Activated CD4-positive, alpha-beta memory T cell treated with anti-CD3 and anti-CD28 coated beads for 36 hours (primary cell): ENCODE data around the gene MYL6. TPM values are rescaled to one million over a fixed set of nuclear protein-coding genes. Genes with fewer than 3 reads are reported as not detected.
"Not testable (repeated sequence)": the region's sequence is repeated elsewhere in the genome, so short reads cannot be mapped to it uniquely, and the experiment has no call there.

Experiments used
- CTCF ChIA-PET: fragments of 350-600 bp; sonication (Branson Sonifier 250); formaldehyde crosslinking; loops from one replicate; lab custom pipeline; 2021; ENCODE audit warnings: antibody characterized with exemption, inconsistent platforms; lab: Charles Lee
- POLR2A ChIA-PET: fragments of 350-600 bp; sonication (Branson Sonifier 250); formaldehyde crosslinking; loops from one replicate; lab custom pipeline; 2021; ENCODE audit warnings: antibody characterized with exemption; lab: Charles Lee
- DNase-seq: peaks from one replicate; pipeline ENCODE4 v3.0.0-alpha.2; 2020
- H3K27ac Mint-ChIP-seq: one replicate; pipeline ENCODE4 v1.8.0; 2021; ENCODE audit warnings: mixed read lengths
- H3K27me3 Mint-ChIP-seq: one replicate; pipeline ENCODE4 v1.8.0; 2021; ENCODE audit warnings: mixed read lengths
- H3K36me3 Mint-ChIP-seq: one replicate; pipeline ENCODE4 v1.8.0; 2021; ENCODE audit warnings: mixed read lengths
- H3K4me1 Mint-ChIP-seq: one replicate; pipeline ENCODE4 v1.8.0; 2021; ENCODE audit warnings: low read depth, mixed read lengths
- H3K4me3 Mint-ChIP-seq: one replicate; pipeline ENCODE4 v1.8.0; 2021; ENCODE audit warnings: mild to moderate bottlenecking, mixed read lengths
- H3K9me3 Mint-ChIP-seq: one replicate; pipeline ENCODE4 v1.8.0; 2021; ENCODE audit warnings: mixed read lengths
- intact Hi-C: fragments of 100-400 bp; cut with micrococcal nuclease; formaldehyde crosslinking; loops from one replicate; pipeline ENCODE4 v1.15.1; 2023
- total RNA-seq, 2 experiments: library from RNA; stranded (reverse); gene quantifications; one replicate each; pipeline ENCODE4 v1.2.3, GENCODE V29; 2021

Gene MYL6
- total RNA-seq, 2 experiments from 2014 or later = 1,196 to 1,215 TPM

DNA sequence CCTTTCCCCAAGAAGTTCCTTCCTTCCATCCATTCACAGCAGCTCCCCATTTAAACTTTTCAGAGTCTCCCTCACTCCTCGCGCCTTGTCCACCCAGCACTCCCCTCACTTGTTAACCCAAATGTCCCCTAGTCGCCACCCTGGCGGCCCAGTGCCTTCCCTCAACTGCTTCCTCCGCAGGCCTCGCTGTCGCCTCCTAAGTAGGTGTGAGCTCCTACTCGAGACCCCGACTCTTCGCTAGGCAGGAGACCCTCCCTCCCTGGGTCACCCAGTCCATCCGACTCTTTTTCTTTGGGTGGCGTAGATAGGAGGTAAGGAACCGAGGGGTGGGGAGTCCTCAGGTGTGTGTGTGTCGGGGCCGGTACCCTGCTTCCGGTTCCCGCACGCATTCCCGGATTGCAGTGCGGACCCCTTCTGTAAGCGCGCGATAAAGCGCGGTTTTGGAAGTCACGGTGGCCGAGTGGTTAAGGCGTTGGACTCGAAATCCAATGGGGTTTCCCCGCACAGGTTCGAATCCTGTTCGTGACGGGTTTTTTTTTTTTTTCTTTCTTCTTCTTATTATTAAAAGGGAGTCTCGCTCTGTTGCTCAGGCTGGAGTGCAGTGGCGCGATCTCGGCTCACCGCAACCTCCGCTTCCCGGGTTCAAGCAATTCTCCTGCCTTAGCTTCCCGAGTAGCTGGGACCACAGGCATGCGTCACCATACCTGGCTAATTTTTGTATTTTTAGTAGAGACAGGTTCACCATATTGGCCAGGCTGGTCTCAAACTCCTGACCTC is 31.9 kb downstream of the MYL6 start:
- Mint-ChIP-seq H3K36me3 (peaks cover 12% of the 10 kb centered on the region), H3K27me3 (no peaks in the 10 kb centered on the region), H3K9me3 (no peaks in the 10 kb centered on the region), H3K4me3 (peak overlapping the region; percentile 86), H3K27ac (peak overlapping the region; percentile 95), H3K4me1 (peaks cover 35% of the 10 kb centered on the region)
- POLR2A ChIA-PET = interaction anchor here (0.6 to 4.4 kb wide), 16 partner anchors 13 to 148 kb away, joined by 3 to 54 read pairs (median 5); partner anchors contain the start of genes CS, ESYT1, IL23A and MYL6
- intact Hi-C loops = loop anchor here (1.0 to 2.0 kb wide), 2 partner anchors 38 to 143 kb away; partner anchors contain the start of gene MYL6B
- CTCF ChIA-PET = interaction anchor here (0.7 to 6.3 kb wide), 41 partner anchors 10 to 451 kb away, joined by 3 to 168 read pairs (median 6); partner anchors contain the start of genes ANKRD52, COQ10A, ESYT1 and MYL6
- peak; percentile 91 for DNase-seq

DNA sequence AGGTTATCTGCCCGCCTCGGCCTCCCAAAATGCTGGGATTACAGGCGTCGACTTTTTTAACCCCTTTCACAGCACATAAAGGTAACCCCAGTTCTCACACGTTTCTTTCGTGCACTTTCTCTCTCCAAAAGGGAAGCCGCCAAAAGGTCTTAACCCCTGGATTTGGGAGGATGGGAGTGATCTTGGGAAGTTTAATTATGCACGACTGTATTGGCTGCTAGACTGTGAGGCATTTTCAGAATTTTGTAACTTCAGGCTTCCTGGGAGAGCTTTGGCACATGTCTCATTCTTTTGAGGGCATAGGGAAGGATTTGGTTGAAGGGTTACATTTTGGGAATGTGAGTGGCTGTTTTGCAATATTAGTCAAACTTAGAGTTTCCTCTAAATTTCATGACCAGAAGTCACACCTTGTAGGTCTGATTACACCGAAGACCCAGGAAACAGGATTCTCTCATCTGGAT is 32.6 kb downstream of the MYL6 start:
- ChIA-PET POLR2A (interaction anchor here (1.8 to 4.4 kb wide), 5 partner anchors 31 to 72 kb away, joined by 5 to 54 read pairs (median 17); partner anchors contain the start of genes ESYT1, MYL6, RNF41 and RPL41), CTCF (interaction anchor here (1.2 to 6.3 kb wide), 10 partner anchors 15 to 307 kb away, joined by 3 to 168 read pairs (median 11); partner anchors contain the start of genes ESYT1, RNF41, RPL41 and ZC3H10)
- DNase-seq = no peak
- H3K4me1 Mint-ChIP-seq = peaks cover 34% of the 10 kb centered on the region
- intact Hi-C loops = no loop called here
- peak overlapping the region; percentile 95 for H3K27ac Mint-ChIP-seq
- H3K36me3 Mint-ChIP-seq = peaks cover 11% of the 10 kb centered on the region
- H3K9me3 Mint-ChIP-seq = no peaks in the 10 kb centered on the region
- H3K27me3 Mint-ChIP-seq = no peaks in the 10 kb centered on the region
- peak overlapping the region; percentile 86 for H3K4me3 Mint-ChIP-seq

DNA sequence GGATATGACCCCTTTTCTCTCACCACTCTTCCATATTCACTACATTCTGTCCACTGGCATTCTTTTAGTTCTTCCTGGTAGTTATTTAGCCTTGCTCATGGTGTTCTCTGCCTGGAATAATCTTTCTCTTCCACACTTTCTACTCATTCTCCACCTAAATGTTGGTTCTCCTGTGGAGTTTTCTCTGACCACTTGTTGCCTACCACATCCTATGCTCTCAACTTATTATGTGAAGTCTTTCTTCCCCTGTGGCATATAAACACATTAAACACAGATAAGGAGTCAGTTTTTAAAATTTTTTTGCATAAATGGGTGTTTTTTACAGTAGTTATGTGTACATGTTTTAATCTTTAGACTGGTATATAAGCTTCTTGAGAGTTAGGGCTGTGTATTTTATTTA is 34.4 kb downstream of the MYL6 start:
- ChIA-PET CTCF (interaction anchor here (0.6 to 6.3 kb wide), 14 partner anchors 14 to 311 kb away, joined by 3 to 168 read pairs (median 4); partner anchors contain the start of genes ESYT1, RNF41, RPL41 and ZC3H10), POLR2A (no interaction called here)
- intact Hi-C loops = loop anchor here (2.0 kb wide), 2 partner anchors 74 to 108 kb away; partner anchors contain the start of genes COQ10A and CS
- no peaks in the 10 kb centered on the region for H3K27me3 Mint-ChIP-seq
- no peak overlapping the region for H3K27ac Mint-ChIP-seq
- no peak overlapping the region for H3K4me3 Mint-ChIP-seq
- no peak for DNase-seq
- H3K36me3 Mint-ChIP-seq = peaks cover 6% of the 10 kb centered on the region
- H3K9me3 Mint-ChIP-seq = no peaks in the 10 kb centered on the region
- peaks cover 23% of the 10 kb centered on the region for H3K4me1 Mint-ChIP-seq

DNA sequence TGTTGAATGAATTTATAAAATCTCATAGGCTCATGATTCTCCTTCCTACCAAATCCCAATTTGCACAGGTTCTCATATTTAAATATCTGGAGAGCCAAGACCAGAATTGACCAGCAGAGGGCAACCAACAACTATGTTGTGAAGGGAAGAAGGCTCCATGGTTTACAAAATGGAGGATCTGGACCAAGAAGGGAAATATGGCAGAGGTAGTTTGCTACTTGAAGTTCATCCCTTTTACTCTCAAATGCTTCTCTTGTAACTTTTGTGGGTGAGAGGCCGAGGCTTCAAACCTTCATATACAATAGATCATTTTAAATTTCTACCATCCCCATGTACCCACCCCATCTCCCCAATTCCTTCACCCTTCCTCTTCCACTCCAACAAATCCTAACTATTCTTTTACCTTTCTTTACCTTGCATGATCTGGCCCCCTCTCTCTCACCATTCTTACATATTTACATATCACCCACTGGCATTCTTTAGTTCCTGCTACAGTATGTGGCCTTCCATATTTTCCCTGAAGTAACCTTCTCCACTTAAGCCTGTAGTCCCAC is 34.9 kb downstream of the MYL6 start:
- Mint-ChIP-seq H3K9me3 (no peaks in the 10 kb centered on the region), H3K27ac (peak overlapping the region; percentile 58), H3K4me1 (peaks cover 17% of the 10 kb centered on the region), H3K36me3 (peaks cover 5% of the 10 kb centered on the region), H3K4me3 (no peak overlapping the region), H3K27me3 (no peaks in the 10 kb centered on the region)
- DNase-seq = peak; percentile 81
- CTCF ChIA-PET = interaction anchor here (0.6 to 6.3 kb wide), 8 partner anchors 29 to 311 kb away, joined by 3 to 168 read pairs (median 4); partner anchors contain the start of genes ESYT1, RNF41, RPL41 and ZC3H10
- POLR2A ChIA-PET = no interaction called here
- intact Hi-C loops = loop anchor here (1.0 to 2.0 kb wide), 6 partner anchors 31 to 275 kb away; partner anchors contain the start of genes ANKRD52, COQ10A, CS and NABP2

DNA sequence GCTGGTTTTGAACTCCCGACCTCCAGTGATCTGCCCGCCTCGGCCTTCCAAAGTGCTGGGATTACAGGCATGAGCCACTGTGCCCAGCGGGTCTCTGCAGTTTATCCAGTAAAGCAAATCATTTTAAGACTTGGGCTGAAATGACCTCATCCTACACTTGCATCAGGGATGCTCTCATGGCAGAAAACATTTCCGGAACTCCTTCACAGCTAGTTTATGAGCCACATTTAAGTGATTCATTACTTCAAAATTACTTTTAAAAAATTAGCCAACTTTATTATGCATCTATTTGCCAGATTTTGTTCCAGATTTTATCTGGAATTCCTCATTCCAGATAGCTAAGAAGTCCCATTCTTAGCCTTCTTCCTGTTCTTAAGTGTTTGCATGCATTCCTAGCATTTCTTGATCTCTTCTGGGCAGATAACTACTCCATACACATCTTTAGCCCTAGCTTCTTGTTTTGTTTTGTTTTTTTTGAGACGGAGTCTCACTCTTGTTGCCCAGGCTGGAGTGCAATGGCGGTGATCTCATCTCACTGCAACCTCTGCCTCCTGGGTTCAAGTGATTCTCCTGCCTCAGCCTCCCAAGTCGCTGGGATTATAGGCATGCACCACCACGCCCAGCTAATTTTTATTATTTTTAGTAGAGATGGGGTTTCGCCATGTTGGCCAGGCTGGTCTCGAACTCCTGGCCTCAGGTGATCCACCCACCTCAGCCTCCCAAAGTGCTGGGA is 38.8 kb downstream of the MYL6 start:
- H3K4me3 Mint-ChIP-seq, H3K36me3 Mint-ChIP-seq, H3K27ac Mint-ChIP-seq, intact Hi-C loops, H3K27me3 Mint-ChIP-seq, H3K4me1 Mint-ChIP-seq, DNase-seq, H3K9me3 Mint-ChIP-seq: not testable (repeated sequence)
- POLR2A ChIA-PET = interaction anchor here (0.7 to 1.0 kb wide), 2 partner anchors 25 to 78 kb away, joined by 3 read pairs; no protein-coding TSS in a partner anchor
- CTCF ChIA-PET = interaction anchor here (0.7 to 4.2 kb wide), 5 partner anchors 9 to 79 kb away, joined by 3 to 21 read pairs (median 9); partner anchors contain the start of genes ANKRD52, RNF41 and ZC3H10

DNA sequence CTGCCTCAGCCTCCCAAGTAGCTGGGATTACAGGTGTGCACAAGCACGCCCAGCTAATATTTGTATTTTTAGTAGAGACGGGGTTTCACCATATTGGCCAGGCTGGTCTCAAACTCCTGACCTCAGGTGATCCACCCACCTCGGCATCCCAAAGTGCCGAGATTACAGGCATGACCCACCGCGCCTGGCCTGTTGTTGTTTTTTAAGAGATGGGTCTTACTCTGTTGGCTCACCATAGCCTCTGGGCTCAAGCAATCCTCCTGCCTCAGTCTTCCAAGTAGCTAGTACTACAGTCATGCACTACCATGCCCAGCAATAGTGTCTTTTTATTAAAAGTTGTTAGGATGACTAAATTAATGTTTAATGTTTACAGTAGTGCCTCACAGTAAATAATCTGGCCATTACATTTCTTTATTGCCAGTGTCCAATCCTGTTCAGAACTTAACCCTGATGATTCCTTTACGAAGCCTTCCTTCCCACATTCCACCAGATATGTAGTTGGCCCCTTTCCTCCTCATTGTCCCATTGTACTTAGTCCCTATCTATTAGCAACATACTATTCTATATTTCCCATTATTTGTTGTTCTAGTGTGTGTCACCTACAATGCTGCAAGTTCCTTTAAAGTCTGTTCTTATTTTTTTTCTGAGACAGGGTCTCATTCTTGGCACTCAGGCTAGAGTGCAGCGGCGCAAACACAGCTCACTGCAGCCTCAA is 39.9 kb downstream of the MYL6 start:
- intact Hi-C loops = no loop called here
- H3K4me1 Mint-ChIP-seq = peaks cover 5% of the 10 kb centered on the region
- H3K9me3 Mint-ChIP-seq = no peaks in the 10 kb centered on the region
- ChIA-PET POLR2A (no interaction called here), CTCF (interaction anchor here (1.4 to 4.2 kb wide), 5 partner anchors 8 to 72 kb away, joined by 4 to 21 read pairs (median 9); partner anchors contain the start of genes ANKRD52 and RNF41)
- H3K4me3 Mint-ChIP-seq = no peak overlapping the region
- DNase-seq = no peak
- no peaks in the 10 kb centered on the region for H3K27me3 Mint-ChIP-seq
- H3K27ac Mint-ChIP-seq = no peak overlapping the region
- H3K36me3 Mint-ChIP-seq = no peaks in the 10 kb centered on the region

DNA sequence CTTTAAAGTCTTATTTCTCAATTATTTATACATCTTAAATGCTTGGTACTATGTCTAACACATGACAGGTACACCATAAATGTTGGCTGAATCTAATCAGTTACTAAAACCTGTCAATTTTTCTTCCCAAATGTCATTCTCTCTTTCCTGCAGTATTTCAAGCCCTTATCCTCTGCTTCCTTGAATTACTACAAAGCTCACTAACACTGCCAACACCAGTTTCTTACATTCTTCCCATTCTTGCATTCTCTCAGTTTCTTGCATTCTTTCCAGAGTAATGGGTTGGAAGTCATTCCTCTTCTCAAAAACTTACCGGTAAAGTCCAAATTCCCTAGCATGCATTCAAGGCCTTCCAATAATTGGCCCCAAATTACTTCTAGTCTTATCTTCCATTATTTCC is 40.7 kb downstream of the MYL6 start:
- ChIA-PET POLR2A (no interaction called here), CTCF (interaction anchor here (2.0 kb wide), 1 partner anchor 59 kb away, joined by 6 read pairs; the partner anchor contains the start of gene ANKRD52)
- DNase-seq = no peak
- Mint-ChIP-seq H3K27me3 (no peaks in the 10 kb centered on the region), H3K27ac (no peak overlapping the region), H3K9me3 (no peaks in the 10 kb centered on the region), H3K36me3 (no peaks in the 10 kb centered on the region), H3K4me1 (no peaks in the 10 kb centered on the region), H3K4me3 (no peak overlapping the region)
- intact Hi-C loops = no loop called here

DNA sequence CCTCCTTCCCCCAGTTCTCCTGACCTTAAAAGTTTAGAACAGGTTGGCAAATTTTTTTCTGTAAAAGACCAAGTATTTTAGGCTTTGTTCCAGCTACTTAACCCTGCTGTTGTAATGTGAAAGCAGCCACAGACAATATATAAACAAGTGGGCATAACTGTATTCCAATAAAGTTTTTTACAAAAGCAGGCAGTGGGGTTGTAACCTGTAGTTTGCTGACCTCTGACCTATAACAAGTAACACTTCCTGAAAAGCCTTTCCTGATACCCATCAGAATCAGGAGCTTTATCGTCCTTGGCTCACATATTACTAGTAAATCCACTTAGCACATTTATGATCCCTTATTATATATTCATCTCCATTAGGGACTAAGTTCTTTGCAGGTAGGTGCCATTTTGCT is 44.2 kb downstream of the MYL6 start:
- CTCF ChIA-PET = interaction anchor here (1.5 to 1.7 kb wide), 3 partner anchors 10 to 56 kb away, joined by 5 to 7 read pairs (median 5); partner anchors contain the start of genes ANKRD52 and SMARCC2
- DNase-seq = no peak
- no peaks in the 10 kb centered on the region for H3K4me1 Mint-ChIP-seq
- POLR2A ChIA-PET = interaction anchor here (2.3 kb wide), 1 partner anchor 19 kb away, joined by 7 read pairs; the partner anchor contains the start of gene RNF41
- H3K4me3 Mint-ChIP-seq = no peak overlapping the region
- intact Hi-C loops = no loop called here
- no peaks in the 10 kb centered on the region for H3K9me3 Mint-ChIP-seq
- peaks cover 12% of the 10 kb centered on the region for H3K36me3 Mint-ChIP-seq
- no peaks in the 10 kb centered on the region for H3K27me3 Mint-ChIP-seq
- no peak overlapping the region for H3K27ac Mint-ChIP-seq

DNA sequence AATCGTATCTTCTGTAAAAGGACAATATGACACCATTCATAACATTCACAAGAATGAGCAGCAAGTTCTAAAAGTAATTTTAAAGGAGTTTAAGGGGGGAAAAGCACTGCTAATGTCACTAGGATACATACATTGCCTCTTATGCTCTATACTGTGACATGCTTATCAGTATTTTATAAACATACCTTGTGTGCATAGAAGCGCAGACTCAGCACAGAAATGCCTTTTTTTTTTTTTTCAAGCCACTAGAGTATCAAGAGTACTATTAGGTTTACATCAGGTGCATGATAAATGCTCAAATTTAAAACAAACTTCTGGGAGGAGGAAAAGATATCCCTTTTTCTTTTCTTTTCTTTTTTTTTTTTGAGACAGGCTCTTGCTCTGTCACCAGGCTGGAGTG is 44.7 kb downstream of the MYL6 start:
- Mint-ChIP-seq H3K36me3 (peaks cover 15% of the 10 kb centered on the region), H3K4me1 (no peaks in the 10 kb centered on the region), H3K27me3 (no peaks in the 10 kb centered on the region), H3K9me3 (no peaks in the 10 kb centered on the region), H3K4me3 (no peak overlapping the region), H3K27ac (no peak overlapping the region)
- intact Hi-C loops = no loop called here
- DNase-seq = no peak
- POLR2A ChIA-PET = interaction anchor here (0.7 to 2.3 kb wide), 2 partner anchors 13 to 19 kb away, joined by 5 to 7 read pairs; partner anchors contain the start of genes RNF41 and SMARCC2
- CTCF ChIA-PET = interaction anchor here (1.5 to 1.7 kb wide), 3 partner anchors 9 to 55 kb away, joined by 5 to 7 read pairs (median 5); partner anchors contain the start of genes ANKRD52 and SMARCC2

DNA sequence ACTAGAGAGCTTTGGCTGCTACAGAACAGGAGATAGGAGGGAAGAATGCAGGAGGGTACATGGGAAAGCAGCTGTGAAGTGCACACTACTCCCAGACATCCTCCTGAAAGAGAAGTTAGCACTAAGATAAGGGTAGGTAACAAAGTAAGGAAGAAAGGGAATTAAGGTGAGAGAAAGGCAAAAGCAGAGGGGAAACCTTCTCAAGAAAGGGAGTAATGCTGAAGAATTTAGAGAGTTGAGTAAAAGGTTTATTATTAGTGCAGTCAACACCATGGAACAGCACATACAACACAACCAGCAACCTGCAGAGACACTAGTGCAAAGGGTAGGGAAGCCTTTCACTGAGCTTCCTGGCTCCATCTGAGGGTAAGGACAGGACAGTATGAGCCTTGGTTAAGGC is 46.1 kb downstream of the MYL6 start:
- ChIA-PET CTCF (interaction anchor here (0.8 to 3.5 kb wide), 6 partner anchors 10 to 260 kb away, joined by 3 to 31 read pairs (median 4); partner anchors contain the start of genes ANKRD52, COQ10A, RNF41 and SMARCC2), POLR2A (interaction anchor here (2.3 kb wide), 1 partner anchor 18 kb away, joined by 7 read pairs; the partner anchor contains the start of gene RNF41)
- no peaks in the 10 kb centered on the region for H3K4me1 Mint-ChIP-seq
- no peaks in the 10 kb centered on the region for H3K9me3 Mint-ChIP-seq
- no peak for DNase-seq
- intact Hi-C loops = no loop called here
- H3K4me3 Mint-ChIP-seq = no peak overlapping the region
- peaks cover 21% of the 10 kb centered on the region for H3K36me3 Mint-ChIP-seq
- no peaks in the 10 kb centered on the region for H3K27me3 Mint-ChIP-seq
- no peak overlapping the region for H3K27ac Mint-ChIP-seq
